Lung (tissue), 12 donors: ENCODE measurements around the gene ARHGAP20. TPM values are rescaled to one million over a fixed set of nuclear protein-coding genes. Genes with fewer than 3 reads are reported as not detected.
A peak's percentile ranks its signal among the peaks of the same experiment; 100 is the strongest.

Experiments
- ATAC-seq: fragments of 200-7000 bp; cut with Tn5 transposase; one replicate; pipeline ENCODE4 v1.9.1; 2020; ENCODE audit warnings: moderate number of reproducible peaks; ENCODE audit not compliant: insufficient read depth, low FRiP score
- DNase-seq, 3 donors: peaks; one replicate each; pipeline ENCODE4 v3.0.0-alpha.2; 2013 to 2017
- H3K27ac ChIP-seq, 2 donors: one replicate each; pipeline ENCODE4 v1.5.1; 2013; ENCODE audit warnings: mild to moderate bottlenecking in 2 of 2, moderate library complexity in 2 of 2, control low read depth in 1 of 2, inconsistent platforms in 1 of 2, low read depth in 1 of 2, low read length in 1 of 2
- H3K27me3 ChIP-seq, 3 donors: one replicate each; pipeline ENCODE4 v1.5.1; 2013; ENCODE audit warnings: low read length in 2 of 3; ENCODE audit not compliant: control insufficient read depth in 3 of 3, insufficient read depth in 3 of 3
- H3K36me3 ChIP-seq, 4 donors: one replicate each; pipeline ENCODE4 v1.5.1; 2013; ENCODE audit warnings: low read length in 4 of 4, mild to moderate bottlenecking in 1 of 4, moderate library complexity in 1 of 4; ENCODE audit not compliant: control insufficient read depth in 4 of 4, insufficient read depth in 4 of 4
- H3K4me1 ChIP-seq, 5 donors: one replicate each; pipeline ENCODE4 v1.5.1; 2013; ENCODE audit warnings: low read length in 5 of 5, mild to moderate bottlenecking in 2 of 5, moderate library complexity in 1 of 5; ENCODE audit not compliant: control insufficient read depth in 5 of 5, insufficient read depth in 5 of 5
- H3K4me3 ChIP-seq: one replicate; pipeline ENCODE4 v1.5.1; 2013; ENCODE audit warnings: mild to moderate bottlenecking, control low read depth, moderate library complexity
- H3K9ac ChIP-seq, 2 donors: one replicate each; pipeline ENCODE4 v1.5.1; 2013; ENCODE audit warnings: low read length in 2 of 2, control low read depth in 1 of 2; ENCODE audit not compliant: insufficient read depth in 1 of 2
- H3K9me3 ChIP-seq, 4 donors: one replicate each; pipeline ENCODE4 v1.5.1; 2013; ENCODE audit warnings: low read length in 3 of 4, mild to moderate bottlenecking in 1 of 4, moderate library complexity in 1 of 4; ENCODE audit not compliant: control insufficient read depth in 4 of 4, insufficient read depth in 3 of 4
- CTCF ChIP-seq: IDR thresholded peaks from 2 replicates; pipeline ENCODE4 v1.5.1; 2012; ENCODE audit warnings: mild to moderate bottlenecking; ENCODE audit errors: control extremely low read depth, extremely low read depth
- WGBS, 2 donors: extraction: QIAGEN DNeasy Blood & Tissue Kit; methylation state at CpG; one replicate each; pipeline ENCODE4 v1.1.7; 2013; 5-methylcytosine and 5-hydroxymethylcytosine counted together
- polyA plus RNA-seq, 2 donors: library from polyadenylated mRNA; stranded (reverse); fragments of 200-250 nt; gene quantifications; one replicate each; pipeline ENCODE4 v1.2.1, GENCODE V29; 2013
- total RNA-seq, 2 donors: library from RNA; depleted of rRNA in 1 of 2; stranded (reverse); fragments of >200 nt in 1 of 2; gene quantifications; one replicate each; pipeline ENCODE4 v1.2.1, GENCODE V29; 2014 to 2021
- donor health status: control.
- donor health status: control.
- donor health status: Bipolar disorder and iron deficiency.
- donor health status: healthy.
- donor health status: DM: yes; HTN: yes; CAD: no.

ARHGAP20 gene
- total and polyA plus RNA-seq, 4 donors = 0.67 to 20.9 (median 3.0) TPM

- 93 to 100% methylated on average over 1 of the region's 1 CpG for WGBS, 2 donors
Observed at GRCh38 chr11:110598725-110599124, 113.5 kb downstream of the ARHGAP20 start.

GRCh38 chr11:110587972-110588371 is 124.3 kb downstream of the ARHGAP20 start:
- DNase-seq (peak in 2 of 3 donors; percentile 27 to 65), ATAC-seq (no peak)
- H3K9me3 ChIP-seq = no peaks in the 10 kb centered on the region
- no peak overlapping the region for H3K4me3 ChIP-seq
- H3K4me1 ChIP-seq = peaks cover 0 to 11% (median 0%) of the 10 kb centered on the region in 5 donors
- TF ChIP-seq CTCF = no peak
- 50 to 59% methylated on average over 4 of the region's 4 CpGs for WGBS, 2 donors
- H3K36me3 ChIP-seq = peaks cover 0 to 61% (median 23%) of the 10 kb centered on the region in 4 donors
- no peak overlapping the region for H3K27ac ChIP-seq
- no peak overlapping the region for H3K9ac ChIP-seq
- H3K27me3 ChIP-seq = no peaks in the 10 kb centered on the region

More at GRCh38 chr11:110598725-110599124, 113.5 kb downstream of the ARHGAP20 start:
- H3K4me3 ChIP-seq = no peak overlapping the region
- no peaks in the 10 kb centered on the region for H3K27me3 ChIP-seq
- no peak overlapping the region for H3K27ac ChIP-seq
- no peak for ATAC-seq
- H3K4me1 ChIP-seq = no peaks in the 10 kb centered on the region
- H3K9ac ChIP-seq = no peak overlapping the region
- peaks cover 0 to 9% (median 2%) of the 10 kb centered on the region in 4 donors for H3K9me3 ChIP-seq
- no peak for TF ChIP-seq CTCF
- H3K36me3 ChIP-seq = peaks cover 0 to 31% (median 11%) of the 10 kb centered on the region in 4 donors
- no peak for DNase-seq

GRCh38 chr11:110587129-110587528 is 125.1 kb downstream of the ARHGAP20 start:
- no peak for ATAC-seq
- no peak for TF ChIP-seq CTCF
- Histone ChIP-seq H3K4me1 (peaks cover 0 to 11% (median 0%) of the 10 kb centered on the region in 5 donors), H3K36me3 (peaks cover 0 to 65% (median 24%) of the 10 kb centered on the region in 4 donors), H3K4me3 (no peak overlapping the region), H3K27me3 (no peaks in the 10 kb centered on the region), H3K9ac (no peak overlapping the region), H3K27ac (no peak overlapping the region), H3K9me3 (no peaks in the 10 kb centered on the region)
- DNase-seq = no peak
- WGBS, 2 donors = 71 to 73% methylated on average over 1 of the region's 1 CpG

- DNase-seq (no peak), ATAC-seq (no peak)
- no peak overlapping the region for H3K9ac ChIP-seq
- H3K36me3 ChIP-seq = peaks cover 0 to 58% (median 27%) of the 10 kb centered on the region in 4 donors
- no peaks in the 10 kb centered on the region for H3K27me3 ChIP-seq
- no peak for TF ChIP-seq CTCF
- no peak overlapping the region for H3K4me3 ChIP-seq
- 87 to 95% methylated on average over 1 of the region's 1 CpG for WGBS, 2 donors
- H3K27ac ChIP-seq = no peak overlapping the region
- no peaks in the 10 kb centered on the region for H3K4me1 ChIP-seq
- no peaks in the 10 kb centered on the region for H3K9me3 ChIP-seq
Observed at GRCh38 chr11:110584150-110584549, 128.1 kb downstream of the ARHGAP20 start.
